CD4-positive, alpha-beta T cell (primary cell): Measurements from ENCODE around the gene PRDM16. TPM values are rescaled to one million over a fixed set of nuclear protein-coding genes. Genes with fewer than 3 reads are reported as not detected.
A peak's percentile ranks its signal among the peaks of the same experiment; 100 is the strongest.

Experiments
- ATAC-seq: fragments of 200-7000 bp; cut with Tn5 transposase; one replicate; pipeline ENCODE4 v1.10.0; 2022; ENCODE audit warnings: mild to moderate bottlenecking; ENCODE audit not compliant: poor library complexity
- CTCF ChIA-PET: fragments of 350-600 bp; sonication (Branson Sonifier 250); formaldehyde crosslinking; loops from one replicate; lab custom pipeline; 2021; ENCODE audit warnings: antibody characterized with exemption, inconsistent platforms; lab: Charles Lee
- POLR2A ChIA-PET: fragments of 350-600 bp; sonication (Branson Sonifier 250); formaldehyde crosslinking; loops from one replicate; lab custom pipeline; 2021; ENCODE audit warnings: antibody characterized with exemption, inconsistent platforms; lab: Charles Lee
- DNase-seq, 14 experiments: peaks; one replicate each; pipeline ENCODE4 v3.0.0-alpha.2; 2013 to 2020; ENCODE audit warnings: mixed read lengths in 2 of 14
- H3K27ac ChIP-seq, 2 donors: one replicate each; pipeline versions ENCODE4 v1.5.1 to v1.7.0; 2013; ENCODE audit warnings: low read length in 2 of 2, low read depth in 1 of 2, mild to moderate bottlenecking in 1 of 2
- H3K27me3 ChIP-seq, 2 experiments: 1 replicate in 1 of 2; 2 replicates in 1 of 2; pipeline versions ENCODE4 v1.6.1 to v1.7.0; 2013; ENCODE audit warnings: low read length in 2 of 2, control low read depth in 1 of 2, mild to moderate bottlenecking in 1 of 2, moderate library complexity in 1 of 2; ENCODE audit not compliant: insufficient read depth in 2 of 2, control insufficient read depth in 1 of 2
- H3K36me3 ChIP-seq: one replicate; pipeline ENCODE4 v1.6.1; 2013; ENCODE audit warnings: low read length, control low read depth; ENCODE audit not compliant: insufficient read depth
- H3K4me1 ChIP-seq: one replicate; pipeline ENCODE4 v1.6.1; 2013; ENCODE audit warnings: low read length, control low read depth; ENCODE audit not compliant: insufficient read depth
- H3K4me3 ChIP-seq: one replicate; pipeline ENCODE4 v1.5.1; 2013; ENCODE audit warnings: mild to moderate bottlenecking, low read length, moderate library complexity
- H3K9me3 ChIP-seq, 2 experiments: 1 replicate in 1 of 2; 2 replicates in 1 of 2; pipeline versions ENCODE4 v1.6.1 to v1.7.0; 2013; ENCODE audit warnings: low read length in 2 of 2, mild to moderate bottlenecking in 2 of 2, control low read depth in 1 of 2, moderate library complexity in 1 of 2; ENCODE audit not compliant: control insufficient read depth in 1 of 2, insufficient read depth in 1 of 2
- H3K27ac Mint-ChIP-seq: one replicate; pipeline ENCODE4 v1.8.0; 2020; ENCODE audit warnings: mixed read lengths
- H3K27me3 Mint-ChIP-seq: one replicate; pipeline ENCODE4 v1.8.0; 2021; ENCODE audit warnings: mixed read lengths
- H3K36me3 Mint-ChIP-seq: one replicate; pipeline ENCODE4 v1.8.0; 2021; ENCODE audit warnings: low read depth, mixed read lengths
- H3K4me1 Mint-ChIP-seq: one replicate; pipeline ENCODE4 v1.8.0; 2021; ENCODE audit warnings: low read depth, mixed read lengths
- H3K4me3 Mint-ChIP-seq: one replicate; pipeline ENCODE4 v1.8.0; 2020; ENCODE audit warnings: mild to moderate bottlenecking, mixed read lengths
- H3K9me3 Mint-ChIP-seq: one replicate; pipeline ENCODE4 v1.8.0; 2020; ENCODE audit warnings: mixed read lengths
- CTCF ChIP-seq: fragments of 200-600 bp; IDR thresholded peaks from one replicate; pipeline ENCODE4 v1.8.0; 2022; ENCODE audit warnings: antibody characterized with exemption, mild to moderate bottlenecking
- intact Hi-C, 2 experiments: fragments of 100-400 bp; cut with DNase I in 1 of 2; cut with micrococcal nuclease in 1 of 2; formaldehyde crosslinking; loops; one replicate each; pipeline versions ENCODE4 v1.15.1 to v1.9.0; 2023 to 2025; cut with DNase I, micrococcal nuclease
- total RNA-seq, 174 experiments: library from RNA in 2 of 174; stranded (reverse) in 2 of 174; gene quantifications; one replicate each; pipeline ENCODE4 v1.2.3 and lab custom pipeline; 2021 to 2026

The PRDM16 gene
- total RNA-seq, 2 experiments from 2014 or later: not detected

- Mint-ChIP-seq H3K4me1 (no peaks in the 10 kb centered on the region), H3K27ac (no peak overlapping the region), H3K4me3 (no peak overlapping the region), H3K27me3 (no peaks in the 10 kb centered on the region), H3K36me3 (no peaks in the 10 kb centered on the region), H3K9me3 (no peaks in the 10 kb centered on the region)
- ChIA-PET CTCF (no interaction called here), POLR2A (no interaction called here)
- no peak overlapping the region for H3K27ac ChIP-seq
- DNase-seq (peak in 1 of 14 experiments; percentile 3), ATAC-seq (no peak)
- no peak overlapping the region for H3K4me3 ChIP-seq
- intact Hi-C loops: no loop called here
- H3K4me1 ChIP-seq: no peaks in the 10 kb centered on the region
- TF ChIP-seq CTCF: no peak
- H3K36me3 ChIP-seq: no peaks in the 10 kb centered on the region
- no peaks in the 10 kb centered on the region for H3K9me3 ChIP-seq
- no peaks in the 10 kb centered on the region for H3K27me3 ChIP-seq
These were observed 396.9 kb downstream of the PRDM16 start for GRCh38 chr1:3465935-3466321.

DNA sequence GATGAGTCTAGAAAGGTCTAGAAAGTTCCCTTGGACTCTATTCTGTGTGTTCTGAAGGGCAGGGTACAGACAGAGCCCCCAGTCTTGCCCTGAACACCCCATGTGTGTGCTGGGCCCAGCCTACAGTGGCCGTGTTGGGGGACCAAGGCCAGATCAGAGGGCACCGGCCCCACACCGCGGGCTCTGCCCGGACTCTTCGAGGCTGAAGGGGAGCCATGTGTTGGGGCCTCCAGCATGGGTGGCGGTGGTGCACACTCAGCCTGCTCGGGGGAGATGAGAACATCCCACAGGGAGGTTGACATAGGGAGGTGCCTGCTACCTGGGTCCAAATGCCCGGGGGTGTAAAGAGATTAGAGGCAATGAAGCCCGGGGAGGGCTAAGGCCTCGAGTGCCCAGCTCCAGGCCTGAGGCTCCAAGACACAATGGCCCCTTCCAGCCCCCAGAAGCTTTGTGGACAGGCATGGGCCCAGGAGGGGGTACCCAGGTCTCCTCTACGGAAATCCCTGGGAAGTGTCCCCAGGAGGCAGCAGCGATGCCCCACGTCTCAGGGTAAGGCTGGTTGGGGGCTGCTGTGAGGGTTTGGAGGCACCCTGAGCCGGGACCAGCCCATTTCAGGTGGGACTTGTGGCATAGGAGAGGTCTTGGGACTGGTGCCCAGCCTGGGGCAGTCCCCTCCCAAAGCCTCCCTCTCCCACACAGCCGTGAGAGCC is 397.5 kb downstream of the PRDM16 start:
- Mint-ChIP-seq H3K4me1 (no peaks in the 10 kb centered on the region), H3K9me3 (no peaks in the 10 kb centered on the region), H3K4me3 (no peak overlapping the region), H3K27ac (no peak overlapping the region), H3K36me3 (no peaks in the 10 kb centered on the region), H3K27me3 (no peaks in the 10 kb centered on the region)
- CTCF ChIA-PET: no interaction called here
- Histone ChIP-seq H3K4me3 (no peak overlapping the region), H3K9me3 (no peaks in the 10 kb centered on the region), H3K27ac (no peak overlapping the region), H3K36me3 (no peaks in the 10 kb centered on the region), H3K27me3 (no peaks in the 10 kb centered on the region), H3K4me1 (no peaks in the 10 kb centered on the region)
- intact Hi-C loops: no loop called here
- no peak for TF ChIP-seq CTCF
- ATAC-seq (no peak), DNase-seq (peak in 1 of 14 experiments; percentile 2)
- POLR2A ChIA-PET: no interaction called here

- TF ChIP-seq CTCF: no peak
- Mint-ChIP-seq H3K27ac (no peak overlapping the region), H3K4me3 (no peak overlapping the region), H3K9me3 (no peaks in the 10 kb centered on the region), H3K36me3 (no peaks in the 10 kb centered on the region), H3K4me1 (no peaks in the 10 kb centered on the region), H3K27me3 (no peaks in the 10 kb centered on the region)
- Histone ChIP-seq H3K27ac (no peak overlapping the region), H3K9me3 (peaks cover 0 to 5% of the 10 kb centered on the region in 2 experiments), H3K4me1 (no peaks in the 10 kb centered on the region), H3K4me3 (no peak overlapping the region), H3K27me3 (no peaks in the 10 kb centered on the region), H3K36me3 (no peaks in the 10 kb centered on the region)
- CTCF ChIA-PET: no interaction called here
- DNase-seq (peak in 1 of 14 experiments; percentile 2), ATAC-seq (no peak)
- intact Hi-C loops: no loop called here
- POLR2A ChIA-PET: no interaction called here
These were observed 398.4 kb downstream of the PRDM16 start for GRCh38 chr1:3467096-3468036.
